Measurements from ENCODE around the gene NODAL. TPM values are rescaled to one million over a fixed set of nuclear protein-coding genes. Genes with fewer than 3 reads are reported as not detected.

The NODAL gene
- total RNA-seq, 1 experiment from 2014 or later: not detected

DNA sequence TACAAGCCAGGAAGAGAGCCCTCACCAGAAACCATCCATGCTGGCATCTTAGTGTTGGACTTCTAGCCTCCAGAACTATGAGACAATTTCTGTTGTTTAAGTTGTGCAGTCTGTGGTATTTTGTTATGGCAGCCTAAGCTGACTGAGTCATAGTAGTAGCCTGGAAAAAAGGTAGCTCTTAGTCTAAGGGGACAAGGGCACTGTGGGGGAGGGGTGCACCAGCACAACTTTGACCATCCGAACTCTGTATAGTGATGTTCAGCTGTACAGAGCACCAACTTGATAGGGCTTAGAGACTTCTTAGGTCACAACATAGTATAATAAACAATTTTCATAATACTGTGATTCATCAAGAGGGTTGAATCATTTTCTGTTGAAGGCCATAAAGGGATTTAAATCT is 23.3 kb downstream of the NODAL start:
- Histone ChIP-seq H3K9me3 (ENCODE audit: low read depth, low read length, poor library complexity, severe bottlenecking) (no peaks in the 10 kb centered on the region), H3K4me3 (ENCODE audit: low read depth, low read length, poor library complexity, severe bottlenecking) (no peak overlapping the region), H3K27ac (ENCODE audit: low read depth, low read length, poor library complexity, severe bottlenecking) (no peak overlapping the region), H3K4me1 (ENCODE audit: insufficient read depth, low read length, poor library complexity, severe bottlenecking) (no peaks in the 10 kb centered on the region), H3K27me3 (replicated peaks; ENCODE audit: insufficient read depth, low read depth, low read length, poor library complexity) (no peaks in the 10 kb centered on the region), H3K36me3 (ENCODE audit: insufficient read depth, low read length, poor library complexity, severe bottlenecking) (peaks cover 33% of the 10 kb centered on the region)
- ChIA-PET CTCF (no interaction called here), POLR2A (ENCODE audit: low non-redundant PET) (no interaction called here)
- BruUV-seq (replicated peaks): no TSS peak
- intact Hi-C loops (cut with micrococcal nuclease; ENCODE audit: unreplicated experiment): no loop called here
- TF ChIP-seq, protein P1, sequence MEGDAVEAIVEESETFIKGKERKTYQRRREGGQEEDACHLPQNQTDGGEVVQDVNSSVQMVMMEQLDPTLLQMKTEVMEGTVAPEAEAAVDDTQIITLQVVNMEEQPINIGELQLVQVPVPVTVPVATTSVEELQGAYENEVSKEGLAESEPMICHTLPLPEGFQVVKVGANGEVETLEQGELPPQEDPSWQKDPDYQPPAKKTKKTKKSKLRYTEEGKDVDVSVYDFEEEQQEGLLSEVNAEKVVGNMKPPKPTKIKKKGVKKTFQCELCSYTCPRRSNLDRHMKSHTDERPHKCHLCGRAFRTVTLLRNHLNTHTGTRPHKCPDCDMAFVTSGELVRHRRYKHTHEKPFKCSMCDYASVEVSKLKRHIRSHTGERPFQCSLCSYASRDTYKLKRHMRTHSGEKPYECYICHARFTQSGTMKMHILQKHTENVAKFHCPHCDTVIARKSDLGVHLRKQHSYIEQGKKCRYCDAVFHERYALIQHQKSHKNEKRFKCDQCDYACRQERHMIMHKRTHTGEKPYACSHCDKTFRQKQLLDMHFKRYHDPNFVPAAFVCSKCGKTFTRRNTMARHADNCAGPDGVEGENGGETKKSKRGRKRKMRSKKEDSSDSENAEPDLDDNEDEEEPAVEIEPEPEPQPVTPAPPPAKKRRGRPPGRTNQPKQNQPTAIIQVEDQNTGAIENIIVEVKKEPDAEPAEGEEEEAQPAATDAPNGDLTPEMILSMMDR (conservative IDR thresholded peaks at IDR 0.05; ENCODE audit: low read depth, low read length): no peak
- TF ChIP-seq EZH2 (IDR thresholded peaks at IDR 0.05; ENCODE audit: borderline replicate concordance, low read depth, low read length, poor library complexity, severe bottlenecking): no peak
- no peak for DNase-seq (ENCODE audit: low spot score)

DNA sequence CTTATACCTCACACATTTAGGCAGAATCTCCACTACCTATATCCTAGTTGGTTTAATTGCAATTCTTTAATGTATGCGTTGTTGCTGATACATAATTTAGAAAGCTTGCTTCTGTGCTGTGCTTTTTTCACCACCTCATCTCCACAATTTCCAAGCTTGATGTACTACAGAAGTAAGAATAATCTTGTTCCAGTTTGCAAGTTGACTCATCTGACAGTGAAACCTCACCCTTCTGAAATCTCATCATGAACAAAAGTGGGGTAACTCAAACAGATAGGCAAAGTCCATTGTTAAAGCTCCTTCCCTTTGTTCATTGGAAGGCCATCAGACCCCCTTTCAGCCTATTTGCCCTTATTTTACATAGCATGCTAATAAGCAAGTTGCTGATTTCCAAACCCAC is 23.9 kb downstream of the NODAL start:
- BruUV-seq (replicated peaks): no TSS peak
- CTCF ChIA-PET: no interaction called here
- no peak for DNase-seq (ENCODE audit: low spot score)
- intact Hi-C loops (cut with micrococcal nuclease; ENCODE audit: unreplicated experiment): no loop called here
- no peak overlapping the region for H3K4me3 ChIP-seq (ENCODE audit: low read depth, low read length, poor library complexity, severe bottlenecking)
- POLR2A ChIA-PET (ENCODE audit: low non-redundant PET): interaction anchor here (0.6 kb wide), 1 partner anchor 90 kb away, joined by 11 read pairs; no protein-coding TSS in a partner anchor
- peaks cover 26% of the 10 kb centered on the region for H3K36me3 ChIP-seq (ENCODE audit: insufficient read depth, low read length, poor library complexity, severe bottlenecking)
- H3K27me3 ChIP-seq (replicated peaks; ENCODE audit: insufficient read depth, low read depth, low read length, poor library complexity): no peaks in the 10 kb centered on the region
- H3K27ac ChIP-seq (ENCODE audit: low read depth, low read length, poor library complexity, severe bottlenecking): no peak overlapping the region
- no peak for TF ChIP-seq EZH2 (IDR thresholded peaks at IDR 0.05; ENCODE audit: borderline replicate concordance, low read depth, low read length, poor library complexity, severe bottlenecking)
- TF ChIP-seq, protein P1 (conservative IDR thresholded peaks at IDR 0.05; ENCODE audit: low read depth, low read length): no peak
- no peaks in the 10 kb centered on the region for H3K4me1 ChIP-seq (ENCODE audit: insufficient read depth, low read length, poor library complexity, severe bottlenecking)
- H3K9me3 ChIP-seq (ENCODE audit: low read depth, low read length, poor library complexity, severe bottlenecking): no peaks in the 10 kb centered on the region

DNA sequence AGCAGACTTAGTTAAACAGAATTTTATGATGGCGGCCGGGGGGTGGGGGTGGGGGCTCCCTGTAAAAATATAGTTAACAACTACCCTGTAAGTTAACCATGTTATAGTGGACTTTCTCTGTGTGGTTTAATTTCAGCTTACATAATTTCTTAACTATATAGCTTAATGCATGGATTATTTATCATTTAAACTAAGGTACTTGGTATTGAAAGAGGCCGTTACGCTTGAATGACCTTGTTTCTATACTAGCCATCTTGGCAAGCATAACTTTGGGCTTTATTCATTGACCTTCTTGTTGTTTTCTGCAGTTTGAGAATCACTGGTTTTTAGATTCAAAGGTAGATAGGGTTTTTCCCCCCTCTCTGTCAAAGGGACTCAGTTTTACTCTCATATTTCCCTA is 29.1 kb downstream of the NODAL start:
- BruUV-seq (replicated peaks): no TSS peak
- POLR2A ChIA-PET (ENCODE audit: low non-redundant PET): no interaction called here

More for the DNA sequence above, 29.1 kb downstream of the NODAL start:
- Histone ChIP-seq H3K4me1 (ENCODE audit: insufficient read depth, low read length, poor library complexity, severe bottlenecking) (no peaks in the 10 kb centered on the region), H3K27me3 (replicated peaks; ENCODE audit: insufficient read depth, low read depth, low read length, poor library complexity) (no peaks in the 10 kb centered on the region), H3K27ac (ENCODE audit: low read depth, low read length, poor library complexity, severe bottlenecking) (no peak overlapping the region), H3K36me3 (ENCODE audit: insufficient read depth, low read length, poor library complexity, severe bottlenecking) (peaks cover 13% of the 10 kb centered on the region), H3K4me3 (ENCODE audit: low read depth, low read length, poor library complexity, severe bottlenecking) (no peak overlapping the region), H3K9me3 (ENCODE audit: low read depth, low read length, poor library complexity, severe bottlenecking) (no peaks in the 10 kb centered on the region)
- intact Hi-C loops (cut with micrococcal nuclease; ENCODE audit: unreplicated experiment): no loop called here
- no peak for DNase-seq (ENCODE audit: low spot score)
- CTCF ChIA-PET: no interaction called here
- TF ChIP-seq, protein P1 (conservative IDR thresholded peaks at IDR 0.05; ENCODE audit: low read depth, low read length): no peak
- no peak for TF ChIP-seq EZH2 (IDR thresholded peaks at IDR 0.05; ENCODE audit: borderline replicate concordance, low read depth, low read length, poor library complexity, severe bottlenecking)

All from A673 (cell line).